Globus pallidus (tissue), 1 donor: ENCODE results near the gene PTCH1.

ENCODE experiments used
- DNase-seq: peaks from one replicate; pipeline ENCODE4 v3.0.0-alpha.2; 2015; ENCODE audit warnings: low spot score

PTCH1 gene

GRCh38 chr9:95511952-95512708 lies 4.6 kb downstream of the PTCH1 start:
- no peak for DNase-seq

DNA sequence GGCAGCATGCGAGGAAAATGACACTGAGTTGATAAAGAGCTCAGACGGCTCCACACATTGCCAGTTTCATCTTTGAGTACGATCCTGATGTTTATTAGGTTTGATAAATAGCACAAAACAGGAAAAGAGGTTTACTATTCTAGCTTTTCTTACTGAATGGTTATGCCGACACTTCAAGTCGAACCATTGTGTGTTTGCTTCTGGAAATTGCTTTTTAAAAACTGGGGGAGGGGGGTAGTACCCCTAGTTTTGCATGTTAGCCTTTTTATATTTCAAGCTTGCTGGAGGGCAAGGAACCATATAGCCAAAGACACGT lies 5.2 kb downstream of the PTCH1 start:
- no peak for DNase-seq

- peak; percentile 91 for DNase-seq
Observed at GRCh38 chr9:95510709-95511615, 5.8 kb downstream of the PTCH1 start.

GRCh38 chr9:95509851-95510708 lies 6.7 kb downstream of the PTCH1 start:
- DNase-seq = peak; percentile 64

GRCh38 chr9:95508968-95509850 lies 7.6 kb downstream of the PTCH1 start:
- DNase-seq = peak; percentile 94

GRCh38 chr9:95508242-95508967 lies 8.4 kb downstream of the PTCH1 start:
- no peak for DNase-seq

GRCh38 chr9:95507464-95508241 lies 9.1 kb downstream of the PTCH1 start:
- no peak for DNase-seq

GRCh38 chr9:95506678-95507463 lies 9.9 kb downstream of the PTCH1 start:
- DNase-seq = peak; percentile 80

- DNase-seq = no peak
Observed at GRCh38 chr9:95506428-95506677, 10.4 kb downstream of the PTCH1 start.

DNA sequence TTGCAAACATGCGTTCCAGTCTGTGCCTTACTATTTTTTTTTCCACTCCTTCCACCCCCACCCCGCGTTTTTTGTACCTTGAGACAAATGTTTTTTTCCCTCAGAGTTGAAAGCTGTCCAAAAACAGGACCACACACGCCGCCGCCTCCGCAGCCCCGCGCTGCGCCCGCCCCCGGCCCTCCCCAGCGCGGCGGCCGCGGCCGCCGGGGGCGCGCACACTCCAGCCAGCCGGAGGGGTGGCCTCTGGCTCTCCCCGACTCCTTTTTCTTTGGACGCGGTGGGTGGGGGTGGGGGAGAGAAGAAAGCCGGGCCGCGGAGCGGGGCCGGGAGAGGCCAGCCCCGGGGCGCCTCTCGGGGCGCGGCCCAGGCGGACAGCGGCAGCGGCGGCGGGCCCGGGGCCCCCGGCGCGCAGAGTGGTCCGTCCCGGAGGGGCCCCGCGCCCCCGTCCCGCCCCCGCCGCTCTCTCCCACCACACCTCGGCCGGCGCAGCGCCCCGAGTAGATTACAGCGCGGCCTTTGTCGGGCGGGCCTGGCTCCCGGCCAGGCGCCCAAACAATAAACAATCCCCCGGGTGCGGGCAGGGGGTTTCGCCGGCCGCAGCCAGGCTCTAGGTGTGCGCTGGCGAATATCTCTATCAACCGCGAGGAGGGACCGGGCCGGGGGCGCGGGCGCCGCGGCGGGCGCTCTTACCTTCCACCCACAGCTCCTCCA lies 10.9 kb downstream of the PTCH1 start:
- DNase-seq = peak; percentile 68

DNA sequence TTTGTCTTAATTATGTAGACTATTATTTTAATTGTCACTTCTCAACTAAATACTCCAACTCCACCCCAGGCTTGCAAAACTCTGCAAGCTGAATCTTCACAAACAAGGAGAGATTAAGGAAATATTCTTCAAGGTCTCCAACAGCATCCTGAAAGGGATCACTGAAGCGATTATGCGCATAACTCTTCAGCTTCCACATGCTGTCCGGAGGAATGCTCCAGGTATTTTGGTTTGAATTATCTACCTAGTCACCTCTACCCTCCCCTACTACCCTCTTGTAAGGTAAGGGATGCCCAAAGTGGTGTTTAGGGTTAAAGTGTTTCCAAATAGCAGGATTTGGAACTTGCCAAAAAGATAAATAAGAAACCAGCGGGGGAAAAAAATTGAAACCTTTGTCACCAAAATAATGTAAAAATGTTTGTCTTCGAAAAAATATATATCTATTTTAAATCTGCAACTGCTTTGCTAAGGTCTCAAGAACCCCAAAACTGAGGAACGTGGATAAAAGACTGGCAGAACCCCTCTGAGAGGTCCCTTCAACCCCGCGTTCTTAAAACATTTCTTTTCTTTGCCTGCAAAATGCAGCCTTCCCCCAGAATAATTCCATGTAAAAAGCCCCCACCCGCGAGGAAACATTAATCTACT lies 11.6 kb downstream of the PTCH1 start:
- DNase-seq = no peak

DNA sequence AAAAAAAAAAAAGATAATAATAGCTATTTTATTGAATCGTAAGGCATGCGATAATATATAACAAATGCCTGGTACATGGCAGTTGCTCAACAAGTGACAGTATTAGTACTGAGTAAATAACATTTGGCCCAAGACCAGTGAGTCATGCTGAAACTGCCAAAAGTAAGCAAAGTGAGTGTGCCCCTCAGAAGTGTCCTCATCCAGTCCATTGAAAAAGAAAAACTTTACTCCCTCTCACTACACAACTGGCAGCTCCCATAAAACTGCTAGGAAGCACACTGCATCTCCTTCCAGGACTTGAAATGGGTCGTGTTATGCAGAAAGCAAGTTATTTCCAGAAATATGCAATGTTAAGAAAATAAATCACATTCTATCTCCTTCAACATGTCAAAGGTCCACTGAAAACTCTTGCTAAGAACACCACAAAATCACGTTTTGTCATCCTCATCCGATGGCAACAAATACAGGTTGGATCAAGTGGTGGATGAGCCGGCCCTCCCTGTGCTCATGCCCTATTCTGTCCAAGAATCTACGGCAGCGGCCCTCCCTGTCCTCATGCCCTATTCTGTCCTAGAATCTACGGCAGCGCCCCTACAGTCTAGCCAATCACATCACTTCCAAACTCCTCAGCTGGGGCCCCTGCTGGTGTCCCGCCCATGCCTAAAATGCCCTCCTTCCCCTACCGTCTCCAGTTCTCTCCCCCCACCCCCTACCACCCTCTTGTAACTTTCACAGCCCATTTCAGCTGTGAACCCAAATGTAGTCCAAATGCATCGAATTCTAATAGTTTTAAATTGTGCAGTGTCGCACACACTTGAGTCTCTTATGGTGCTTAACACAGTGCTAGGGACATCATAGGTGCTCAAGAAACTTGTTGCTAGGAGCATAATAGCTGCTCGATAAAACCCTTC lies 12.5 kb downstream of the PTCH1 start:
- peak; percentile 63 for DNase-seq

DNA sequence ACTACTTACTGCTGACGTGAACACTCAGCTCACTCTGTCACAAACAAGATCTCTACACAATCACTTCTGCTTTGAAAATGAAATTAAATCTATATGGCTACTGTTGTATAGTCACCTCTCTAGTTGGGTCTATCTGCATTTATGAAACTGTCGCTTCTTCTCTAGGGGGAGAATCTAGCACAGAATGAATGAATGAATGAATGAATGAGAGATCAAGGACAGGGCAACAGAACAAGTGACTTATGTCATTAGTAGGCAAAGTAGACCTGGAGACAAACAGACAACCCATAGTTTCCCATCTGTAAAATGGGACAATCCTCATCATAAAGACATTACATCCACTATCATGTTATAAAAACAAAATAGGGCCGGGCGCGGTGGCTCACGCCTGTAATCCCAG lies 13.4 kb downstream of the PTCH1 start:
- DNase-seq = no peak

DNA sequence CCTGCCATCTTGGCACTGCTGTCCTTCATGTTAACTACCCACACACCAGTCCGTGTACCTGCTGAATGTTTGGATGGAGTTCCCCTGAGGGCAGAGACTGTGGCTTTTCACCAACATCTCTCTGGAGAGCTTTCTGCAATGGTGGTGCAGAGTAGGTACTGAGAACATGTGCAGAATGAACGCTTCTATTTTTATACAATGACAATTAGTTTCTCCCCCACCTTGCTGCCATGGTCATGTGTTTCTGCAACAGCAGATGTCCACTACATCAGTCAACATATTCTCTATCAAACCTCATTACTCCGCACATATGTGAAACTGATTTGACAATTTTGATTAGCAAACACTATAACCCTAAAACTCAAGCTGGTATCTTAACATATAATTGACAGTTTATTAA lies 14.5 kb downstream of the PTCH1 start:
- DNase-seq = no peak

DNA sequence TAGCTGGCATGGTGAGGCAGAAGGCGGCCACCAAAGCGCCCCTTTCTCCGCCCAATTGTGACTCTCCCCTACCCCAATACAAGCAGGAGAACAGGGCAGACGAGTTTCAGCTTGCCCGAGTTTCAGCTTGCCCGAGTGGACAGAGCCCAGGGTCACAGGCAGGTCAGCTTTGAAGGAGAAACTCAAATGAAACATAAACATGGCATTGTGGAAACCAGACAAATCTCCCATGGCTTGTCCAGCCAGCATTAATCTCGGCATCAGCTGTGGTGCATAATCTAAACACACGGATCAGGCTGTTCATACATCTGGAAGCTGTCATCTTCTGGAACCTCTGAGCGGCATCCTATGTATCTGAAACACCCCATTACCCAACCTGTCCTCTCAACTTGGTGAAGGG lies 16.9 kb downstream of the PTCH1 start:
- DNase-seq = no peak

DNA sequence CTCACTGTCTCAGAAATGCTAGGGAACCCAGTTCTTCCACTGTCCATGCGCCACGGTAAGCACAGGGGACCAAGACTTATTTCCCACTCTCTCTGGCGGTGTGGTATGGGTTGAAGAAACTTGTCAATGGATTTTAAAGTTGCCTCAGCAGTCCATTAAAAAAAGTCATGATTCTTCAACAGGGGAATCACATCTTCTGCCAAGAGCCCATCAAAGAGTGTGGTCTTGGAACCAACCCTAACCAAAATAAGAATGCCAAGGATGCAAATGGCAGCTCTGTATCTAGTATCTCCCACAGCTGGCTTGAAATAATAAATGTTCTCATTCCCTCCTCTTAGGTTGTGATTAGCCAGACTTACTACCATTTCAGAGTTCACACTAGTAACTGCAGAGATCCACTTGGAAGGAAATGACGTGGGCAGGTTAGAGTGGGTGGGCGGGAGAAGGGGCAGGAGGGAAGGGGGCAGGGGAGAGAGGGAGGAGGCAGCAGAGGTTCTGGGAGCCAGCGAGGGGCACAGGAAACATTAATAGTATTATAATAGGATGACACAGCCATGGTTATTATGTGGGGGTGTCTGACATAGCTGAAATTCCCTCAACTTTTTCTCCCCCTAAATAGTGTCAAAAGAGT lies 17.6 kb downstream of the PTCH1 start:
- DNase-seq = no peak

- no peak for DNase-seq
Observed at GRCh38 chr9:95498641-95499040, 18.1 kb downstream of the PTCH1 start.
